SKM-1 treated with dmso at 0.1 percent for 144 hours (cell line): ENCODE results near the gene SMARCD2.

ENCODE experiments used
- DNase-seq: peaks from one replicate; lab custom pipeline; 2025; ENCODE audit not compliant: unreplicated experiment; lab: John Stamatoyannopoulos, UW

SMARCD2 gene

DNA sequence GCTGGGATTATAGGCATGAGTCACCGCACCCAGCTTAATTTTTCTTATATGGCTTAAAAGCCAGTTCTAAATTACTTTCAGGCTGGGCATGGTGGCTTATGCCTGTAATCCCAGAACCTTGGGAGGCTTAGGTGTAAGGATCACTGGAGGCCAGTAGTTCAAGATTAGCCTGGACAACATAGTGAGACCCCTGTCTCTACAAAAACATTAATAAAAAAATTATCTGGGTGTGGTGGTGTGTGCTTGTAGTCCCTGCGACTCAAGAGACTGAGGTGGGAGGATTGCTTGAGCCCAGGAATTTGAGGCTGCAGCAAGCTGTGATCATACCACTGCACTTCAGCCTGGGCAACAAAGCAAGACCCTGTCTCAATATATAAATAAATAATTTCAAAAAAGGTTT, 10.8 kb upstream of the SMARCD2 start:
- no peak for DNase-seq

DNA sequence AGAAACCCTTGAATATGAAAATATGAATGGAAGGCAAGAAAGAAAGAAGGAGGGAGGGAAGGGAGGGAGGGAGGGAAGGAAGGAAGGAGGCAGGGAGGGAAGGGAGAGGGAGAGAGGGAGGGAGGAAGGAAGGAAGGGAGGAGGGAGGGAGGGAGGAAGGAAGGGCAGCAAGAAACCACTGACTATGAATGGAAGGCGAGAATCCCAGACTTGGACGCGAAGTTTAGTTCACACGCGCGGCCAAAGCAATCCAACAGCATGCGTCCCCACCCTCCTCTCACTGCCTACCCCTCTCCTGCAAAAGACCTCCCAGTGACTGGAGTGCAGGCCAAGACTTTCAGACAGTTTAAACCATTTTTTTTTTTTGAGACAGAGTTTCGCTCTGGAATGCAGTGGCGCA, 7.9 kb upstream of the SMARCD2 start:
- DNase-seq: no peak

DNA sequence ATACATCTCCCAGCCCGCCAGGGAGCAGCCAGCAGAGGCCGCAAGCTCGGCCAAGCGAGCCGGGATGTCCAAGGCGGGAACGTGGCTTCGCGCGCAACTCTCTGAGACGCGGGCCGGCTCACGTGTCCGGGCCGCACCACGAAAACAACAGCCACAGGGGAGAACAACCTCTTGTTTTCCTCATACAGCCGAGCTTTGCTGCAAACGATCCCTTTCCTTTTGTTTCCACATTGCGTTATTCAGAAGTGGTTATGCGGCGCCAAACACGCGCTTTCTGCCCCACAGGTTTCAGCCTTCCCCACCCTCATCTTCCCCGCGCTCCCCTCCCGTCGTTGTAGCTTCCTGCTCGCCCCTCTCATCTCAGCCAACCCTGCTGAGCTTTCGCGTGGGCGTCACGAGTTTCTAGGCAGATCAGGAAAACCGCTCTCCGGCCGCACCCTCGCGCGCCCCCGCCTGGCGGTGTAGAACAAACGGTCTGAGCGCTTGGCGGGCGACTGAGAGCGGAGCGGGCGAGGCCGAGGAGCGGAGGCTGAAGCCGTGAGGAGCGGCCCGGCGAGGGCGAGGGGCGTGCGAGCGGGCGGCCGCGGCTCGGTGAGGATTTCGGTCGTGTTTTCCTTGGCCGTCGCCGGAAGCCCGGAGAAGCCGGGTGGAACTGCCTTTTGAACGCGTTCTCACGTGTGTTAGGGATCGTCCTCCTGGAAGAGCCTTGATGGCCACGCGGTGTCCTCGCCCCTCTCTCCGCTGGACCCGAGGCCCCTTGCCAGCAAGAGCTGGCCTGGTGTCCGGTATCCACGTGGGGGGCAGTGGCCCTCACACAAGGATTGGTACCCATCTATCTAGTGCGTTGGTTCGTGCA, 6.6 kb upstream of the SMARCD2 start:
- peak; percentile 93 for DNase-seq

DNA sequence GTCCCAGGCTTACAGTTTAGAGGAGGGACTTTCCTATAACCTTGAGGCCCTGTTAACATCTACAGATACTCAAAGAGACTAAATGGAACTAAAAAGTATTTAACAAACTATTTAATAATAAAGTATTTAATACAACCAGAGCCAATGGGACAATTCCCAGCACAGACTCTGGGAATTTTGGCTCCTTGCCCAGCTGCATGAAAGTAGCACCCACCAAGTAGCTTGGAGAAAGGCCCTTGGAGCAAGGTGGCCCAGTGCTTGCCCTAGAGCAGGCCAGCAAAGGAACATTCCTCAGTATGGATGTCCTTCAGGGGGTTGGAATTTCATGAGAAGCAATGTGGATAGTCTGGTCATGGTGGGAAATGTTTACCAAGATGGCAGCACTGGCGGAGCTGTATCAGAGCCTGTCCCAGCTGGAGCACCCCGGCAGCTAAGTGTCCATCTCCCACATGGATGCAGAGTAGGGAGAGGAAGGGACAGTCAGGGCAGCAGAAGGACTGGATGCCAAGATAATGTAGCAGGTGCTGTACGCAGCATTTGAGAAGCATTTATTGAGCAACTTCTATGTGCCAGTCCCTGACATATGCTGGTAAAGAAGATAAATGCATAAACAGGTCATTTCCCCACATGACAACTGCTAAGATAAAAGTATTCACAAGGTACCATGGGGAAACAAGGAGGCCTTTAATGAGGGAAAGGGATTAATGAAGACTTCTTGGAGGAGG, 5.2 kb upstream of the SMARCD2 start:
- no peak for DNase-seq

DNA sequence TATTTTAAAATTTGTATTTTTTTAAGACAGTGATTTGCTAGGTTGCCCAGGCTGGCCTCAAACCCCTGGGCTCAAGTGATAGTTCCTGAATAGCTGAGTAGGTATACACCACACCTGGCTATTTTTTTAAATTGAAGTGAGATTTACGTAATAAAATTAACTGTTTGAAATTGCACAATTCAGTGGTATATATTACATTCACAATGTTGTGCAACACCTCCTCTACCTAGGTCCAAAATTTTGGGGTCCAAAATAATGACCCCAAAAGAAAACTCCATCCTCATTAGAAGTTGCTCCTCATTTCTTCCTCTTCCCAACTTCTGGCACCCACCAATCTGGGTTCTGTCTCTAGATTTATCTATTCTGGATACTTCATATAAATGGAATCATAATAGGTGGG, 3.0 kb upstream of the SMARCD2 start:
- no peak for DNase-seq

DNA sequence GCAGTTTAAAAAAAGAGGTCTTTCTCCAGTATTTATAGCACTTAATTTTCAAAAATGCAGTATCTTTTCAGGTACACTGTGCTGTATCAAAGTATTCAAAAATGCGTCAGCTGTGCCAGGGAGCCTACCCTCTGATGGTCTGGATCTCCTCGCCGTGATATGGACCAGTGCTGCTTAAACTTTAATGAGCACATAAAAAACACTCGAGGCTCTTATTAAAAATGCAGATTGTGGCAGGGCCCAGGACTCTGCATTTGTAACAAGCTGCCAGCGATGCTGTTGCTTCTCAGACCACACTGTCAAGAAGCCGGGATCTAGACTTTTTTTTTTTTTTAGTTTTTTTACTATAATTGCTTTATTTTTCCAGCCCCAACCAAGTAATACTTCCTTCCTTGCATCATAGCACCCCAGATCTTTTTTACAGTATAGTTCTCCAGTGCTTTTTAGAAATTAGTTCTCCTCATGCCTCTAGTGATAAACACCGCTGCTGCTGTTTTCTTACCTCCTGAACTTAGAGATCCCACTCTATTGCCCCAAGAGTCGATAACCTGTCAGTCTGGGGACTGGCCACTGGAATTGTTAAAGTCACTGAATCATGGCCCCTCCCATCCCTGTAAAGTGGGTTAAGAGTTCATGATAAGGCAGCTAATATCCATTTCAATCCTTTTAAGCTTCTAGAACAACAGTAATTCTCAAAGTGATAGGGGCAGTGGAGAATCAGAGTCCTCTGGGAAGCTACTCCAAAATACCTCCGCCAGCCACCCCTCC, 1.6 kb upstream of the SMARCD2 start:
- no peak for DNase-seq

DNA sequence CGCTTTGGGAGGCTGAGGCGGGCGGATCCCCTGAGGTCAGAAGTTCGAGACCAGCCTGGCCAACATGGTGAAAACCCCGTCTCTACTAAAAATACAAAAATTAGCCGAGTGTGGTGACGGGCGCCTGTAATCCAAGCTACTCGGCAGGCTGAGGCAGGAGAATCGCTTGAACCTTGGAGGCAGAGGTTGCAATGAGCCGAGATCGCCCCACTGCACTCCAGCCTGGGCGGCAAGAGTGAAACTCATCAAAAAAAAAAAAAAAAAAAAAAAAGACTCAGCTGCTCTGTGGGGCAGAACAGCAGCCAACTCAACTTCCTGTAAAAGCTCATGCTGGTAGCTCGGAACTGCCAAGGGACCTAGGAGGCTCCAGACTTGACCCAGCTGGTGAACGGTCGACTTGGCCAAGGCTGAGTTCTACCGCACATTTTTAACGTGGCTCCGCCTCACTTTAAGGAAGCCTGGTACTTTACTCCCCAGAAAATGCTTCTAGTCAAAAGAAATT, 953 bp upstream of the SMARCD2 start:
- DNase-seq: peak; percentile 27

DNA sequence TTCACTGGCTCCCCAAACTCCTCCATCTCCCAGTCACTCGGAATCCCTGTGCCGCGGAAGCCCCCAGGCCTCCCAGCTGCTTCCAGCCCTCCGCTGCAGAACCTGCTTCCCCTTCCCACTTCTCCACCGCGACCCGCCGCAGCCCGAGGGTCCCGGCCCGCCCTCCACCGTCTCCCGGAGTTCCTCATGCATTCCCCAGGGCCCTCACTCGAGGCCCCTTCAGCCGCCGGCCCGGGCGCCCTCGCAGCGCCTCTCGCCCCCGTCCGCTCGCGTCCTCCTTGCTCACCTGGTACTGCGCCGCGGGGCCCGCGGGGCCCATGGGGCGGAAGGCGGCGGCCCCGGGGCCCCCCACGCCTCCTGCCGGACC, 329 bp downstream of the SMARCD2 start:
- DNase-seq: no peak

DNA sequence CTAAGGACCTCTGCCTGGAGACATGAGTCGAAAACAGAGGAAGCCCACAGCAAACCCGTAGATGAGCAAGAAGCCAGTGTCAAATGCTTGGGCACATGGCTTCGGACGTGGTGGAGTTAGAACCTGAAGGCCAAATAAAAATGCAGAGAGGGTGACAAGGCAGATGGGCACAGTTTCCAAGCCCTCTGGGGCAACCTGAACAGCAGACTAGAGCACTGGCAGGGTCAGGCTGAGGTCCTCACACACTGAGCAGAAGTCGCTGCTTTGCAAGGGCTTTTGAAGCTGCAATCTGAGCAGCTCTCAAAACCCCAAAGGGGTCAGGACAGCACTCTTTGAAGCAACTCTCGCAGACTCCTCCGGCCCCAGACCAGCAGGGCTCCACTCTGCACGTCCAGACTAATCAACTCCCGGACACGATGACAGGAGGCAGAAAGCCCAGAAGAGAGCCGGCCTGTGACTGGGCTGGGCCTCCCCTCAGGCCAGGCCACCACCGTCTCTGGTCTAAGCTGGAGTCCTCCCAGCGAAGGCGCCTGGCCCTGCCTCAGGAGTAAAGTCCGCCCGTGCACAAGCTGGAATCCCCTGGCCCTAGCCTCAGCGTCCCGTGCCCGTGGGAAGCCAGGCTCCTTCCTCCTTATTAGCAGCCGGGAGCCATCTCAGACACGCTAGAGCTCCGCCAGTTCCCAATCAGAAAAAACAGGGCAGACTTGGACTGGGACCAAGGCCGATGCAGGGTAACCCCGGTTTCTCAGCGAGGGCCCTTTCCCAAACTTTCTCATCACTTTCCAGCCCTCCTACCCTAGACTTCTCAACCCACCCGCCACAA, 924 bp downstream of the SMARCD2 start:
- DNase-seq: no peak

DNA sequence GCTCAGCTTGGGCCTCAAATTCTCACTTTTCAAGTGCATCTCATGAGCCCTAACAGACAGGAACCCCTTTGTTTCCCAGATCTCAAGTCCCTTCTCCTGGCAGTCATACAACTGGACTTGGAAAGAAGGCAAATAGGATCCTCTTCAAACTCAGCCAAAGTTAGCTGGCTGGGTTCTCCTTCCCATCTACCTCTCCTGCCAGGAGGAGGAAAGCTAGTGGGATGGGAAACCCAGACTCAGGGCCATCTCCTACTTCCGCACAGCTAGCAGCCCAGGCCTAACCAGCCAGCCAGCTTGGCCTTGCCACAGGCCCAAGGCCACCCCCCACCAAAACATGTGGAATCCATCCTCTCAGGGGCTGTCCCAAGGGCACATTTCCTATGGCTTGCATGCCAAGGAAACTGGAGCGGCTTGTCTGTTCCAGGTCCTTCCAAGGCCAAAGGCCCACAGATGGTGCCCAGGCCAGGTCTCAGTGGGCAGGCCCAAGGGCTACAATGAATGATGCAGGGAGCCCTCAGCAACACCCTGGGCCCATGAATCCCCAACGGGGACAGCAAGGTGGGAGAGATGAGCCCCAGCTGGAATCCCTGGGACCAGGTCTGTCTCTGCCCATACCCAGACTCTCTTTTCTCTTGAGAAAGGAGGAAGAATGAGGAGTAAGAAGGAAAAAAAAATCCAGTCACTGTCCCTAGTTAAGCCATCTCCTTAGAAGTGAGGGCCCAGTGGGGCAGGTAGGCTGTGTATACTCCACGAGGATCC, 1.7 kb downstream of the SMARCD2 start:
- no peak for DNase-seq

DNA sequence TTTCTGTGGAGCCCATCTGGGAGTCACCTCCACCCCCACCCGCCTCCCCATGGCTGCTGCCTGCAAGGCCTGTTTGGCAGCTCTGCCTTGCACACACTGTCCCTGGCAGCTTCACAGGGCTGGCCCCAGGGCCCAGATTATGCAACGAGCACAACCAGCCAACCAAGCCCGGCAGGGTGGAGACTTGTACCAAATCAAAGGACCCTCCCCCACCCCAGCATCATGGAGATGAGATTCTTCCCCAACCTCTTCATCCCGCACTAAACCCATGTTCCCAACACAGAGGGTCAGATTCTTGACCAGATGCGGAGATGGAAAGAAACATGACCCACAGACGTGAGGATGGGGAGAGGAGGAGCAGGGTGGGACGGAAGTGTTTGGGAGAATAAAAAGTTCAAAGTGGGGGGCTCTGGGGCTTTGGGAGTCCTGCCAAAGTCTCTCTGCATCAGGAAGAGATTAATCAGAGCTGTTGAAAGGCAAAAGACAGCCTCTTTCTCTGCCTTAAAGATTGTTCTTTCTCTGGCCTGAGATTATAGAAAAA, 3.8 kb downstream of the SMARCD2 start:
- no peak for DNase-seq

DNA sequence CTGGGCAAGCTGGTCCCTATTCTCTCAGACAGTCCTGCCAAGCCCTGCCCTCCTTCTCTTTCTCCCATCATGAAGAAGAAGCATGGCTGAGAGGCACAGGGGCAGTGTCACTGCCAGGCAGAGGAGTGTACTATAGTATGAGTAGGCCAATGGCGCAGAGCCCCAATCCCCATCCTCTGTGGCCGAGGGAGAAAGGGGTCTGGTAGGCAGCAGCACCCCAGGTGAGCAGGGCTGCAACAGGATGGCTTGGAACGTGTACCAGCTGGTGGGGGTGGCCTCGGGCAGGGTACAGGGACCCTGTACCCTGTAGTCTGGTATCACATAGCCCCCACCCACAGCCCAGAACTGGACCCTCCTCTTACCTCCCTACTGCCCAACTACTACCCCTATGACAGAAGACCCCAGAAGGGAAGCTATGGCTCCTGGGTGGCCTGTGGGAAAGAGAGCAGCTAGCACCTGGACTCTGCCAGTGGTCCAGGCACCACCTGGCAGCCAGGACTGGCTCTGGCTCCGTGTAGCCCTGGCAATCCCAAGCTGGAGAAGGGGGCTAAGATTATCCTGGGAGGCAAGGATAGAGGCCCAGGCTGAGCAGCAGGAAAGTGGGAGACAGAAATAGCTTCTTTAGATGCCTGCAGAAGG, 4.4 kb downstream of the SMARCD2 start:
- DNase-seq: no peak

DNA sequence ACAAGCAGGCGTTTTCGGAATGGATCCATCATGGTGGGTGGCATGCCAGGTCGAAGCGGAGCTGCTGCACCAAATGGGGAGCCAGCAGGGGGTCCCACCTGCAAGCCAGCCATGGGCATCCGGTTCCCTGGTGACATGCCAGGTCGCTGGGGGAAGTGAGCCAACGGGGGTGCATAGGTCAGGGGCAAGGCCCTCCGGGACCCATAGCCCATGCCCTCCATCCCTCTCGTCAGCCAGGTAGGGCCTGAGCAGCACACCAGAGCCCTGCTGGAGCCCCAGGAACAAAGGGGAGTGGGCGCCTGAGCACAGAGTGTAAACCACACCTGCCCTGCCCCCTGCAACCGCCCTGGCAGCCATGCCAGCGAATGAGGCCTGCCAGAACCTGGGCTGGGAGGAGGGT, 5.0 kb downstream of the SMARCD2 start:
- DNase-seq: no peak

DNA sequence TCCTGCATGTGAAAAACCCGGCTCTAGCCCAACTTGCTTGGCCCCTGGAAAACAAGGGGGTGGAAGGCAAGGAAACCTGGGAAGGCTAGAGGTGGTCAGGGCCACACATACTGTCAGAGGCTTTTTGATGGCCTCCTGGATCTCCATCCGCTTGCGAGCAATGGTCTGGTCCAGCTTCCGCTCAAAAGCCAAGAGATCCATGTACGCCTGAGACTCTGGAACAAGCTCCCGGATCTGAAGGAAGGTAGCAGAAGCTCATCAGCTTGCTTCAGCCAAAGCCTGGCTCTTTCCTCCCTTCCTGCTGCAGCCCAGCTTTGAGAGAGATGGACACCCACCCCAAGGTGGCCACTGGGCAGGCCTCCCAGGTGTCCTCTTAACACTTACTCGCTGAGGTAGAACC, 5.7 kb downstream of the SMARCD2 start:
- no peak for DNase-seq

DNA sequence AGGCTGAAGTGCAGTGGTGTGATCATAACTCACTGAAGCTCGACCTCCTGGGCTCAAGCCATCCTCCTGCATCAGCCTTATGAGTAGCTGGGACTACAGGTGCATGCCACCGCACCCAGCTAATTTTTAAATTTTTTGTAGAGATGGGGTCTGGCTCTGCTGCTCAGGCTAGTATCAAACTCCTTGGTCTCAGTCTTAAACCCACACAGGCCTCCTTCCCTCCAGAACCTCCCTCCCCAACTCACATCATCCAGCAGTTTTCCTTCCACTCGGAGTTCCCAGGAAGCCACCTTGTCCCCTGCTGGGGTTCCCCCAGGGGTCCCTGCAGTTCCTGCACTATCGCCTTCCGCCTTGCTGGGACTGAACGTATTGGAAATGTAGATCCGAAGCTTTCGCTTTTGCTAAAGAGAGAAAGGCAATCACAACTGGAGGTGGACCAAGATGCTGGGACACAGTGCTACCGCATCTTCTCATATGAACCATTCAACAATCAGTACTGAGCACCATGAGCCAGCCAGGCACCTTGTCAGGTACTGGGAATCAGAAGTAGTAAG, 7.2 kb downstream of the SMARCD2 start:
- no peak for DNase-seq

DNA sequence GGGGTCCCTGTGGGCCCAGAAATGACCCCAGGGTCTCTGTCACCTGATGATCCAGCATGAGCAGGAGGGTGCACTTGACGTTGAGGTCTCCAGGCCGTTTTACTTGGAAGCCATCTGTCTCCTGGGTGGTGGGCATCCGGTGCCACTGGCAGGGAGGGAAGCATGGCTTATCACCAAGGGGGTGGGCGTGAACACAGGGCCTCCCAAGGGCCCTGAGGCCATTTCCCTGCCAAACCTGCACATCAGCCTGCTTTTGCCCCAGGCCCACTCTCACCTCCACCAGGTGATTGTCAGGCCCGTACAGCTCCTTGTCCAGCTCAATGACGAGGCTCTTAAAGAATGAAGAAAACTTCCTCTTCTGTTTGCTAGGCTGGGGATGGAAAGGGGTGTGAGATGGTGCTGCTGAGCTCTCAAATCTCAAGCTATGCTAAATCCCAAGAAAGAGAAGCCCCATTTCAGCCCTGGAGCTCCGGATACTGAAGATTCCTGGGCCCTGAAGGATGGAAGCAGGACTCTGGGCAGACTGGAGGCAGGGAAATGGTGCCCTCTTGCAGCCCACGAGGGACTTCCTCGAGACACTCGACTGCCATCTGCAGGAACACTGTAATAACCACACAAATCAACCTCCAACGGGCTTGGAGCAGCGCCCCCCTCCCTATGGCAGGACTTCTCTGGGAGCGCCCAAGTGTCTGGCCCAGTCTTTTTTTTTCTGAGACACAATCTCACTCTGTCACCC, 7.9 kb downstream of the SMARCD2 start:
- peak; percentile 77 for DNase-seq

DNA sequence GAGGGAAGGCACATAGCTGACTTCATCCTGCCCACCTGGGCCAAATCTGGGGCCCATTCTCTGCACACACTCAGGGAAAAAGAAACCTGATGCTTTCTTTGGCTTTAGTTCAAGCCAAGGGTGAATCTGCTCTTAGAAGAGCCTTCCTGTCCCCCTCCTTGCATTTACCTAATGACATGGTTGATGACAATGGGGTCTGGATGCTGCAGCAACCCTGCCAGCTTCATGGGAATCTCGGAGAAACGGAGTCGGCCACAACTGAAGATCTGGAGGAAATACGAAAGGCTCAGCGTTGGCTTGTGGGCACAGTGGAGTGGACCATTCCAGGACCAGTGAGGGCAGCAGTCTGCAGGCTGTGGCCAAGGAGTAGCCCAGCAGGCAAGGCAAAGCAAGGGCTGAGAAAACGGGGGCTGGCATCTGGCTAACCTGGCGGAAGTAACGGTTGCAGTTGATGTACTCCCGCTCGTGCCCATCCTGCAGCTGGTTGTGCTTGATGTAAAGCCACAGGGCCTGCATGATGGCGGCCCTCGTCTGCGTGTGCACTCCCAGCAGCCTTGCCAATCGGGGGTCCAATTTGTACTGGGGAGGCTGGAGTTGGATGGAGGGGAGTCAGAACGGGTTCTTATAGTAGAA, 8.6 kb downstream of the SMARCD2 start:
- no peak for DNase-seq
